ENCODE results near the gene KLF6. TPM values are rescaled to one million over a fixed set of nuclear protein-coding genes. Genes with fewer than 3 reads are reported as not detected.

Gene KLF6
- total and polyA plus RNA-seq, 2 of the 4 experiments (the other 2 are of a cell fraction), result 69.0 to 123 TPM

DNA sequence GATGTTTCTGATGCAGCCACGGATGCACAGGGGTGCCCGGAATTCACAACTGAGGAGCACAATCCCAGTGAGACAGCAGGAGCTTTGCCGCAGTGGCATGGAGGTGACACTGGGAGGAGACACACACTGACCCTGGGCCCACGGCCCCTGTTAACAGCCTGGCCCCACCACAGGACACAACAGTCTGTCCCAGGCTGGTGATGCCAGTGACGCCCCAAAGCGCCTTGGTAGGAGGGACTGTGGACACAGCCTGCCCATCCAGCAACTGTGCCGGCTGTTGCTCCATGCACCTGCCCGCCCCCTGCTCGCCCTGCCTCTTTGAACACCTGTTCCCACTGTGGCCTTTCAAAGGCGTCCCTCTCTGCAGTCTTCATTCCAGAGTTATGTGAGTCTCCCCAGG is 49.8 kb downstream of the KLF6 start:
- no peak overlapping the region for H2BK120ac ChIP-seq (ENCODE audit: low read depth, low read length)
- H3K9me1 ChIP-seq (ENCODE audit: insufficient read depth, low read length), result no peaks in the 10 kb centered on the region
- no peak overlapping the region for H3K4me2 ChIP-seq (ENCODE audit: low read depth, low read length)
- H3K4me1 ChIP-seq (ENCODE audit: control insufficient read depth, insufficient read depth, low read length), result no peaks in the 10 kb centered on the region
- no peaks in the 10 kb centered on the region for H3K79me1 ChIP-seq (ENCODE audit: low read depth in 1 of 2, low read length in 2 of 2)
- no peak overlapping the region for H2BK20ac ChIP-seq (ENCODE audit: low read depth, low read length)
- in situ Hi-C loops (cut with MboI; ENCODE audit: low sequenced_read_pairs), result no loop called here
- H4K8ac ChIP-seq (ENCODE audit: low read depth in 2 of 2, low read length in 2 of 2), result no peak overlapping the region
- no peak overlapping the region for H2BK15ac ChIP-seq (ENCODE audit: low read depth, low read length)
- H3K4me3 ChIP-seq (ENCODE audit: insufficient read depth, low read depth, low read length), result no peak overlapping the region
- CTCF ChIA-PET, result no interaction called here
- 88% methylated on average over 6 of the region's 10 CpGs; no CpG with 5 or more reads in 1 of the 2 experiments for WGBS, 2 experiments (ENCODE audit: extremely low coverage in 2 of 2, insufficient read length in 1 of 2)
- intact Hi-C loops (cut with micrococcal nuclease), result no loop called here
- H4K20me1 ChIP-seq (ENCODE audit: insufficient read depth, low read length), result no peaks in the 10 kb centered on the region
- DNase-seq (no peak), ATAC-seq (ENCODE audit: low read depth) (no peak)
- no peak overlapping the region for H3K9ac ChIP-seq (ENCODE audit: low read depth, low read length)
- no peak overlapping the region for H2AFZ ChIP-seq (replicated peaks; ENCODE audit: low read length, poor library complexity)
- no TSS peak for BruUV-seq (replicated peaks)
- H3K14ac ChIP-seq (replicated peaks; ENCODE audit: low read depth, low read length), result no peak overlapping the region
- no peak overlapping the region for H3K23ac ChIP-seq (ENCODE audit: low read depth, low read length)
- TF ChIP-seq MAFK (IDR thresholded peaks at IDR 0.05; ENCODE audit: low read depth, low read length), result no peak
- no peak for TF ChIP-seq RFX5 (IDR thresholded peaks at IDR 0.05; ENCODE audit: low read depth, low read length)
- TF ChIP-seq, protein P1, sequence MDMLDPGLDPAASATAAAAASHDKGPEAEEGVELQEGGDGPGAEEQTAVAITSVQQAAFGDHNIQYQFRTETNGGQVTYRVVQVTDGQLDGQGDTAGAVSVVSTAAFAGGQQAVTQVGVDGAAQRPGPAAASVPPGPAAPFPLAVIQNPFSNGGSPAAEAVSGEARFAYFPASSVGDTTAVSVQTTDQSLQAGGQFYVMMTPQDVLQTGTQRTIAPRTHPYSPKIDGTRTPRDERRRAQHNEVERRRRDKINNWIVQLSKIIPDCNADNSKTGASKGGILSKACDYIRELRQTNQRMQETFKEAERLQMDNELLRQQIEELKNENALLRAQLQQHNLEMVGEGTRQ (IDR thresholded peaks at IDR 0.05; ENCODE audit: low read depth, low read length), result no peak
- no peak for TF ChIP-seq NFE2L2 (IDR thresholded peaks at IDR 0.05; ENCODE audit: low read depth, low read length)
- TF ChIP-seq, protein P2, sequence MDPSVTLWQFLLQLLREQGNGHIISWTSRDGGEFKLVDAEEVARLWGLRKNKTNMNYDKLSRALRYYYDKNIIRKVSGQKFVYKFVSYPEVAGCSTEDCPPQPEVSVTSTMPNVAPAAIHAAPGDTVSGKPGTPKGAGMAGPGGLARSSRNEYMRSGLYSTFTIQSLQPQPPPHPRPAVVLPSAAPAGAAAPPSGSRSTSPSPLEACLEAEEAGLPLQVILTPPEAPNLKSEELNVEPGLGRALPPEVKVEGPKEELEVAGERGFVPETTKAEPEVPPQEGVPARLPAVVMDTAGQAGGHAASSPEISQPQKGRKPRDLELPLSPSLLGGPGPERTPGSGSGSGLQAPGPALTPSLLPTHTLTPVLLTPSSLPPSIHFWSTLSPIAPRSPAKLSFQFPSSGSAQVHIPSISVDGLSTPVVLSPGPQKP (IDR thresholded peaks at IDR 0.05; ENCODE audit: borderline replicate concordance, low read depth, low read length), result no peak
- no peak for TF ChIP-seq BHLHE40 (IDR thresholded peaks at IDR 0.05; ENCODE audit: low read depth, low read length)
- no peak for TF ChIP-seq CEBPB (IDR thresholded peaks at IDR 0.05; ENCODE audit: low read depth, low read length)
- TF ChIP-seq MXI1 (IDR thresholded peaks at IDR 0.05; ENCODE audit: borderline replicate concordance, low read depth, low read length), result no peak
- no peak for TF ChIP-seq CTCF (conservative IDR thresholded peaks at IDR 0.05; ENCODE audit: low read depth, low read length)
- TF ChIP-seq POLR2A (IDR thresholded peaks at IDR 0.05; ENCODE audit: low read depth, low read length), result no peak
- no peak for TF ChIP-seq RAD21 (IDR thresholded peaks at IDR 0.05; ENCODE audit: low read length)
- no peak for TF ChIP-seq MAZ (IDR thresholded peaks at IDR 0.05; ENCODE audit: borderline replicate concordance, low read depth, low read length)
- no peak overlapping the region for H3K4ac ChIP-seq (ENCODE audit: low read depth, low read length)
- H2AK5ac ChIP-seq (ENCODE audit: low read depth, low read length), result no peak overlapping the region
- dilution Hi-C loops (cut with HindIII; ENCODE audit: low sequenced_read_pairs, unreplicated experiment), result no loop called here
- no peaks in the 10 kb centered on the region for H3K27me3 ChIP-seq (ENCODE audit: control insufficient read depth, insufficient read depth, low read length)
- POLR2A ChIA-PET (ENCODE audit: unreplicated experiment), result no interaction called here
- no peak overlapping the region for H4K91ac ChIP-seq (ENCODE audit: insufficient read depth, low read depth, low read length)
- no peak overlapping the region for H3K27ac ChIP-seq (ENCODE audit: insufficient read depth, low read length)
- no peaks in the 10 kb centered on the region for H3K36me3 ChIP-seq (ENCODE audit: control insufficient read depth, insufficient read depth, low read length)
- no peaks in the 10 kb centered on the region for H3K9me3 ChIP-seq (ENCODE audit: control insufficient read depth, insufficient read depth, low read length)
- no peak overlapping the region for H2BK5ac ChIP-seq (ENCODE audit: low read depth, low read length, poor library complexity, severe bottlenecking)
- H3K18ac ChIP-seq (ENCODE audit: low read depth, low read length), result no peak overlapping the region
- no peak overlapping the region for H3K56ac ChIP-seq (ENCODE audit: extremely low read depth, insufficient read depth, low read length)
- H4K5ac ChIP-seq (ENCODE audit: low read depth, low read length), result no peak overlapping the region
- peak overlapping the region; percentile 37 for H2AK9ac ChIP-seq (replicated peaks; ENCODE audit: low read depth, low read length, poor library complexity)
